KMS-11 (cell line): ENCODE measurements around the gene IMMP2L.

Experiments
- H2AFZ ChIP-seq: fragments of 200-600 bp; sonication (generic); 2 replicates; pipeline ENCODE4 v1.6.1; 2016; ENCODE audit warnings: antibody characterized with exemption, mixed run types, low read depth
- H3K27ac ChIP-seq: fragments of 200-600 bp; sonication (generic); 2 replicates; pipeline ENCODE4 v1.6.1; 2016; ENCODE audit warnings: mild to moderate bottlenecking, mixed run types
- H3K27me3 ChIP-seq: fragments of 200-600 bp; sonication (generic); 2 replicates; pipeline ENCODE4 v1.6.1; 2017; ENCODE audit warnings: mild to moderate bottlenecking, low read depth, mixed run types, moderate library complexity; ENCODE audit not compliant: insufficient read depth
- H3K36me3 ChIP-seq: fragments of 200-600 bp; sonication (generic); 2 replicates; pipeline ENCODE4 v1.6.1; 2017; ENCODE audit warnings: mild to moderate bottlenecking, mixed run types; ENCODE audit not compliant: insufficient read depth
- H3K4me1 ChIP-seq: fragments of 200-600 bp; sonication (generic); 2 replicates; pipeline ENCODE4 v1.6.1; 2016; ENCODE audit warnings: mild to moderate bottlenecking, low read depth, mixed run types; ENCODE audit not compliant: poor library complexity, severe bottlenecking
- H3K4me2 ChIP-seq: fragments of 200-600 bp; sonication (generic); 2 replicates; pipeline ENCODE4 v1.7.0; 2016; ENCODE audit warnings: mild to moderate bottlenecking, mixed run types
- H3K4me3 ChIP-seq: fragments of 200-600 bp; sonication (generic); IDR thresholded peaks from 2 replicates; pipeline ENCODE4 v1.6.1; 2017; ENCODE audit warnings: low read depth, low read length, mixed read lengths; ENCODE audit not compliant: insufficient read depth
- H3K79me2 ChIP-seq: fragments of 200-600 bp; sonication (generic); 2 replicates; pipeline ENCODE4 v1.6.1; 2016; ENCODE audit warnings: low read depth, mixed run types; ENCODE audit not compliant: insufficient read depth
- H3K9ac ChIP-seq: fragments of 200-600 bp; sonication (generic); 2 replicates; pipeline ENCODE4 v1.6.1; 2016; ENCODE audit warnings: mild to moderate bottlenecking, mixed run types
- H4K20me1 ChIP-seq: fragments of 200-600 bp; sonication (generic); 2 replicates; pipeline ENCODE4 v1.6.1; 2016; ENCODE audit warnings: mild to moderate bottlenecking, mixed run types; ENCODE audit not compliant: insufficient read depth
- TF ChIP-seq, protein P1 (sequence below): fragments of 200-600 bp; sonication (generic); conservative IDR thresholded peaks from 2 replicates; pipeline ENCODE4 v1.6.1; 2017; ENCODE audit warnings: low read depth, mild to moderate bottlenecking, antibody characterized with exemption, low read length, moderate library complexity, mixed read lengths

Gene IMMP2L

GRCh38 chr7:111029141-111029572 is 533.1 kb downstream of the IMMP2L start:
- peak overlapping the region; percentile 24 for H3K27ac ChIP-seq
- peaks cover 65% of the 10 kb centered on the region for H3K4me1 ChIP-seq
- no peaks in the 10 kb centered on the region for H3K36me3 ChIP-seq
- H3K4me2 ChIP-seq, result peak overlapping the region; percentile 43
- H3K27me3 ChIP-seq, result no peaks in the 10 kb centered on the region
- no peaks in the 10 kb centered on the region for H4K20me1 ChIP-seq
- H3K9ac ChIP-seq, result no peak overlapping the region
- H3K79me2 ChIP-seq, result no peaks in the 10 kb centered on the region
- no peak overlapping the region for H3K4me3 ChIP-seq
- TF ChIP-seq, protein P1, sequence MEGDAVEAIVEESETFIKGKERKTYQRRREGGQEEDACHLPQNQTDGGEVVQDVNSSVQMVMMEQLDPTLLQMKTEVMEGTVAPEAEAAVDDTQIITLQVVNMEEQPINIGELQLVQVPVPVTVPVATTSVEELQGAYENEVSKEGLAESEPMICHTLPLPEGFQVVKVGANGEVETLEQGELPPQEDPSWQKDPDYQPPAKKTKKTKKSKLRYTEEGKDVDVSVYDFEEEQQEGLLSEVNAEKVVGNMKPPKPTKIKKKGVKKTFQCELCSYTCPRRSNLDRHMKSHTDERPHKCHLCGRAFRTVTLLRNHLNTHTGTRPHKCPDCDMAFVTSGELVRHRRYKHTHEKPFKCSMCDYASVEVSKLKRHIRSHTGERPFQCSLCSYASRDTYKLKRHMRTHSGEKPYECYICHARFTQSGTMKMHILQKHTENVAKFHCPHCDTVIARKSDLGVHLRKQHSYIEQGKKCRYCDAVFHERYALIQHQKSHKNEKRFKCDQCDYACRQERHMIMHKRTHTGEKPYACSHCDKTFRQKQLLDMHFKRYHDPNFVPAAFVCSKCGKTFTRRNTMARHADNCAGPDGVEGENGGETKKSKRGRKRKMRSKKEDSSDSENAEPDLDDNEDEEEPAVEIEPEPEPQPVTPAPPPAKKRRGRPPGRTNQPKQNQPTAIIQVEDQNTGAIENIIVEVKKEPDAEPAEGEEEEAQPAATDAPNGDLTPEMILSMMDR, result no peak
- no peak overlapping the region for H2AFZ ChIP-seq

GRCh38 chr7:111027396-111027795 is 534.9 kb downstream of the IMMP2L start:
- H2AFZ ChIP-seq, result no peak overlapping the region
- H3K4me1 ChIP-seq, result peaks cover 80% of the 10 kb centered on the region

DNA sequence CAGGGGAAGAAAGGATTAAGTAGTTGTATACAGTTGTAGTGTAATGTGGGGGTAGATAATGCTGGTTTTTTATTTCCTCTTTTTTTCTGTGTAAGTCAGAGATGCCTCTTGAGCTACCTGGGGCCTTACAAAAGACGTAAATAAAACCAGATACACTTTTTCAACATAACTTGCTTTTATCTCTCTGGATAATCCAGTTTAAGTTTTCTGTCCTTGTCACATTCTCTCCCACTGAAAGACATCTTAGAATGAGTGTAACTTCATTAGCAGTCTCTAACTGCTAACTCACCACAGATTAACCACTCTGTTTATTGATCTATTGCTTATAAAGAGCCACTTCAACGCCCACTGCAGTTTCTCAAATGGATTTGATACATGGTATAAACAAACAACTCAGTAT is 535.5 kb downstream of the IMMP2L start:
- H3K4me2 ChIP-seq, result 0 out of 2 replicates have a peak overlapping the region, but pooled peaks have one; percentile 23
- no peaks in the 10 kb centered on the region for H3K36me3 ChIP-seq
- TF ChIP-seq, protein P1, result no peak
- no peak overlapping the region for H3K9ac ChIP-seq
- no peak overlapping the region for H2AFZ ChIP-seq
- H4K20me1 ChIP-seq, result no peaks in the 10 kb centered on the region
- H3K79me2 ChIP-seq, result no peaks in the 10 kb centered on the region
- no peaks in the 10 kb centered on the region for H3K27me3 ChIP-seq
- no peak overlapping the region for H3K4me3 ChIP-seq
- no peak overlapping the region for H3K27ac ChIP-seq
- H3K4me1 ChIP-seq, result peaks cover 80% of the 10 kb centered on the region

More at GRCh38 chr7:111027396-111027795, 534.9 kb downstream of the IMMP2L start:
- H3K4me2 ChIP-seq, result peak overlapping the region; percentile 23
- H3K4me3 ChIP-seq, result no peak overlapping the region
- no peaks in the 10 kb centered on the region for H3K79me2 ChIP-seq
- H4K20me1 ChIP-seq, result no peaks in the 10 kb centered on the region
- no peak overlapping the region for H3K9ac ChIP-seq
- TF ChIP-seq, protein P1, result no peak
- H3K27ac ChIP-seq, result no peak overlapping the region
- H3K36me3 ChIP-seq, result no peaks in the 10 kb centered on the region
- no peaks in the 10 kb centered on the region for H3K27me3 ChIP-seq

GRCh38 chr7:111026343-111026742 is 535.9 kb downstream of the IMMP2L start:
- no peak overlapping the region for H3K9ac ChIP-seq

More at GRCh38 chr7:111026343-111026742, 535.9 kb downstream of the IMMP2L start:
- Histone ChIP-seq H3K4me3 (no peak overlapping the region), H3K4me2 (0 out of 2 replicates have a peak overlapping the region, but pooled peaks have one; percentile 3), H3K27me3 (no peaks in the 10 kb centered on the region), H3K36me3 (no peaks in the 10 kb centered on the region), H3K79me2 (no peaks in the 10 kb centered on the region), H2AFZ (no peak overlapping the region), H3K27ac (no peak overlapping the region), H4K20me1 (no peaks in the 10 kb centered on the region), H3K4me1 (peaks cover 80% of the 10 kb centered on the region)
- TF ChIP-seq, protein P1, result no peak
